Body of pancreas (tissue), 4 donors: ENCODE measurements around the gene ENTPD8.

Experiments used
- CTCF ChIP-seq, 7 experiments: fragments of 450-650 bp in 4 of 7; fragments of 200-600 bp in 3 of 7; sonication (generic) in 3 of 7; IDR thresholded peaks; one replicate each; pipeline ENCODE4 v1.5.1; 2016 to 2019; ENCODE audit warnings: antibody characterized with exemption in 7 of 7
- POLR2A ChIP-seq, 3 donors: fragments of 450-650 bp; IDR thresholded peaks; one replicate each; pipeline ENCODE4 v1.6.1; 2016; ENCODE audit warnings: antibody characterized with exemption in 3 of 3, mild to moderate bottlenecking in 2 of 3

- TF ChIP-seq CTCF (IDR thresholded peaks at IDR 0.05) (no peak), POLR2A (IDR thresholded peaks at IDR 0.05) (no peak)
These were observed 33.4 kb downstream of the ENTPD8 start for GRCh38 chr9:137407590-137408300.
